Left forelimb (tissue), 1 donor: ENCODE data around the gene MIPOL1.
"Not testable (repeated sequence)": the region's sequence is repeated elsewhere in the genome, so short reads cannot be mapped to it uniquely, and the experiment has no call there.

Source experiments
- DNase-seq: peaks from one replicate; pipeline ENCODE4 v3.0.0-alpha.2; 2018; ENCODE audit warnings: low spot score

The MIPOL1 gene

GRCh38 chr14:37187294-37187693 is 10.4 kb upstream of the MIPOL1 start:
- no peak for DNase-seq

- DNase-seq: not testable (repeated sequence)
Observed at GRCh38 chr14:37187840-37188577, 9.7 kb upstream of the MIPOL1 start.

GRCh38 chr14:37189733-37190132 is 8.0 kb upstream of the MIPOL1 start:
- DNase-seq: not testable (repeated sequence)

- DNase-seq: no peak
Observed at GRCh38 chr14:37194698-37195097, 3.0 kb upstream of the MIPOL1 start.

- no peak for DNase-seq
Observed at GRCh38 chr14:37195327-37195726, 2.4 kb upstream of the MIPOL1 start.

GRCh38 chr14:37196604-37197420 is 925 bp upstream of the MIPOL1 start:
- no peak for DNase-seq

- no peak for DNase-seq
Observed at GRCh38 chr14:37198273-37198598, 499 bp downstream of the MIPOL1 start.

- no peak for DNase-seq
Observed at GRCh38 chr14:37198907-37199306, 1.2 kb downstream of the MIPOL1 start.

- no peak for DNase-seq
Observed at GRCh38 chr14:37201724-37202123, 4.0 kb downstream of the MIPOL1 start.

GRCh38 chr14:37202265-37202664 is 4.5 kb downstream of the MIPOL1 start:
- DNase-seq: no peak

- DNase-seq: no peak
Observed at GRCh38 chr14:37202812-37203211, 5.1 kb downstream of the MIPOL1 start.

GRCh38 chr14:37203423-37203822 is 5.7 kb downstream of the MIPOL1 start:
- no peak for DNase-seq

- not testable (repeated sequence) for DNase-seq
Observed at GRCh38 chr14:37205623-37206605, 8.2 kb downstream of the MIPOL1 start.

GRCh38 chr14:37209617-37210016 is 11.9 kb downstream of the MIPOL1 start:
- DNase-seq: not testable (repeated sequence)

- no peak for DNase-seq
Observed at GRCh38 chr14:37210448-37210847, 12.7 kb downstream of the MIPOL1 start.

GRCh38 chr14:37213016-37213415 is 15.3 kb downstream of the MIPOL1 start:
- DNase-seq: no peak

GRCh38 chr14:37215345-37215744 is 17.6 kb downstream of the MIPOL1 start:
- no peak for DNase-seq

- DNase-seq: no peak
Observed at GRCh38 chr14:37221073-37221472, 23.3 kb downstream of the MIPOL1 start.

GRCh38 chr14:37223947-37224474 is 26.3 kb downstream of the MIPOL1 start:
- no peak for DNase-seq

GRCh38 chr14:37225668-37226067 is 27.9 kb downstream of the MIPOL1 start:
- not testable (repeated sequence) for DNase-seq

- DNase-seq: no peak
Observed at GRCh38 chr14:37230551-37231194, 32.9 kb downstream of the MIPOL1 start.
